H9 (cell line): Measurements from ENCODE around the gene ATRX. TPM values are rescaled to one million over a fixed set of nuclear protein-coding genes. Genes with fewer than 3 reads are reported as not detected.

ENCODE experiments used
- DNase-seq: peaks from one replicate; pipeline ENCODE4 v3.0.0-alpha.2; 2017
- H2AFZ ChIP-seq: one replicate; pipeline ENCODE4 v1.6.1; 2013; ENCODE audit warnings: mild to moderate bottlenecking, low read length, control low read depth, moderate library complexity
- H2AK5ac ChIP-seq: 2 replicates; pipeline ENCODE4 v1.6.1; 2013; ENCODE audit warnings: low read length, control low read depth, mixed read lengths; ENCODE audit not compliant: insufficient read length
- H2BK120ac ChIP-seq: one replicate; pipeline ENCODE4 v1.6.1; 2013; ENCODE audit warnings: low read depth, mild to moderate bottlenecking, low read length, control low read depth, inconsistent platforms; ENCODE audit not compliant: poor library complexity, severe bottlenecking
- H2BK12ac ChIP-seq: 2 replicates; pipeline ENCODE4 v1.6.1; 2013; ENCODE audit warnings: low read length, control low read depth, mixed read lengths, low read depth; ENCODE audit not compliant: insufficient read length
- H2BK15ac ChIP-seq: 2 replicates; pipeline ENCODE4 v1.6.1; 2013; ENCODE audit warnings: low read depth, low read length, control low read depth
- H2BK20ac ChIP-seq: one replicate; pipeline ENCODE4 v1.6.1; 2013; ENCODE audit warnings: low read depth, mild to moderate bottlenecking, low read length, control low read depth, inconsistent platforms; ENCODE audit not compliant: poor library complexity, severe bottlenecking
- H2BK5ac ChIP-seq: 2 replicates; pipeline ENCODE4 v1.6.1; 2013; ENCODE audit warnings: low read length, control low read depth, mixed read lengths; ENCODE audit not compliant: insufficient read length
- H3K14ac ChIP-seq: 2 replicates; pipeline ENCODE4 v1.6.1; 2013; ENCODE audit warnings: low read length, control low read depth; ENCODE audit not compliant: insufficient read depth
- H3K18ac ChIP-seq: 2 replicates; pipeline ENCODE4 v1.6.1; 2013; ENCODE audit warnings: low read depth, mild to moderate bottlenecking, mixed read lengths, low read length, control low read depth; ENCODE audit not compliant: insufficient read length
- H3K23ac ChIP-seq: 2 replicates; pipeline ENCODE4 v1.6.1; 2013; ENCODE audit warnings: low read length, control low read depth, mixed read lengths, low read depth; ENCODE audit not compliant: insufficient read length
- H3K23me2 ChIP-seq: 2 replicates; pipeline ENCODE4 v1.6.1; 2013; ENCODE audit warnings: low read depth, mild to moderate bottlenecking, mixed read lengths, low read length, control low read depth; ENCODE audit not compliant: insufficient read length, poor library complexity, severe bottlenecking
- H3K27ac ChIP-seq: 2 replicates; pipeline ENCODE4 v1.5.1; 2013; ENCODE audit warnings: low read length, control low read depth, mixed read lengths, low read depth; ENCODE audit not compliant: insufficient read length
- H3K27me3 ChIP-seq: 2 replicates; pipeline ENCODE4 v1.6.1; 2013; ENCODE audit warnings: low read length, control low read depth, inconsistent platforms; ENCODE audit not compliant: insufficient read depth
- H3K4ac ChIP-seq: 2 replicates; pipeline ENCODE4 v1.6.1; 2013; ENCODE audit warnings: low read depth, mild to moderate bottlenecking, control low read depth, inconsistent platforms, low read length, moderate library complexity
- H3K4me1 ChIP-seq: 2 replicates; pipeline ENCODE4 v1.6.1; 2013; ENCODE audit warnings: low read length, control low read depth, inconsistent platforms; ENCODE audit not compliant: insufficient read depth
- H3K4me2 ChIP-seq: 2 replicates; pipeline ENCODE4 v1.6.1; 2013; ENCODE audit warnings: low read length, control low read depth, mixed read lengths; ENCODE audit not compliant: insufficient read length, insufficient read depth
- H3K56ac ChIP-seq: 2 replicates; pipeline ENCODE4 v1.6.1; 2013; ENCODE audit warnings: low read depth, mild to moderate bottlenecking, mixed read lengths, low read length, control low read depth; ENCODE audit not compliant: insufficient read length
- H3K79me1 ChIP-seq: 2 replicates; pipeline ENCODE4 v1.6.1; 2013; ENCODE audit warnings: low read depth, mild to moderate bottlenecking, moderate library complexity, low read length, control low read depth, inconsistent platforms; ENCODE audit not compliant: insufficient read depth, poor library complexity, severe bottlenecking
- H3K79me2 ChIP-seq: 2 replicates; pipeline ENCODE4 v1.6.1; 2013; ENCODE audit warnings: low read length, control low read depth, inconsistent platforms; ENCODE audit not compliant: insufficient read depth
- H3K9ac ChIP-seq: 2 replicates; pipeline ENCODE4 v1.6.1; 2013; ENCODE audit warnings: low read length, control low read depth, mixed read lengths; ENCODE audit not compliant: insufficient read length; ENCODE audit errors: extremely low read depth
- H3K9me3 ChIP-seq: one replicate; pipeline ENCODE4 v1.6.1; 2013; ENCODE audit warnings: low read depth, low read length, inconsistent platforms; ENCODE audit not compliant: control insufficient read depth
- H3T11ph ChIP-seq: one replicate; pipeline ENCODE4 v1.6.1; 2013; ENCODE audit warnings: mild to moderate bottlenecking, low read length, control low read depth, inconsistent platforms
- H4K20me1 ChIP-seq: one replicate; pipeline ENCODE4 v1.6.1; 2013; ENCODE audit not compliant: control insufficient read depth, insufficient read length, insufficient read depth
- H4K5ac ChIP-seq: 2 replicates; pipeline ENCODE4 v1.6.1; 2013; ENCODE audit warnings: low read depth, mild to moderate bottlenecking, mixed read lengths, low read length, control low read depth; ENCODE audit not compliant: insufficient read length
- H4K8ac ChIP-seq: replicated peaks from 2 replicates; pipeline ENCODE4 v1.6.1; 2013; ENCODE audit warnings: low read length, control low read depth, mixed read lengths, low read depth; ENCODE audit not compliant: insufficient read length
- H4K91ac ChIP-seq: 2 replicates; pipeline ENCODE4 v1.6.1; 2013; ENCODE audit warnings: low read depth, mild to moderate bottlenecking, moderate library complexity, mixed read lengths, low read length, control low read depth; ENCODE audit not compliant: insufficient read length
- H3K27ac Mint-ChIP-seq, 3 experiments: 2 replicates in 2 of 3; 3 replicates in 1 of 3; pipeline ENCODE4 v1.8.0; 2020 to 2021; ENCODE audit warnings: mixed read lengths in 3 of 3, mild to moderate bottlenecking in 1 of 3, moderate library complexity in 1 of 3
- H3K27me3 Mint-ChIP-seq: 2 replicates; pipeline ENCODE4 v1.8.0; 2021; ENCODE audit warnings: low read depth, mild to moderate bottlenecking, moderate library complexity, mixed read lengths
- H3K36me3 Mint-ChIP-seq, 3 experiments: 2 replicates in 2 of 3; 3 replicates in 1 of 3; pipeline ENCODE4 v1.8.0; 2020 to 2021; ENCODE audit warnings: low read depth in 3 of 3, mixed read lengths in 3 of 3; ENCODE audit not compliant: insufficient read depth in 1 of 3
- H3K4me1 Mint-ChIP-seq, 2 experiments: 2 replicates each; pipeline ENCODE4 v1.8.0; 2020; ENCODE audit warnings: mixed read lengths in 2 of 2
- H3K4me3 Mint-ChIP-seq, 2 experiments: 2 replicates in 1 of 2; 3 replicates in 1 of 2; pipeline ENCODE4 v1.8.0; 2020 to 2021; ENCODE audit warnings: mild to moderate bottlenecking in 2 of 2, mixed read lengths in 2 of 2, moderate library complexity in 1 of 2
- H3K9me3 Mint-ChIP-seq, 2 experiments: 2 replicates in 1 of 2; 3 replicates in 1 of 2; pipeline ENCODE4 v1.8.0; 2020; ENCODE audit warnings: mild to moderate bottlenecking in 2 of 2, mixed read lengths in 2 of 2, moderate library complexity in 1 of 2
- WGBS: extraction: QIAGEN DNeasy Blood & Tissue Kit; methylation state at CpG from one replicate; pipeline ENCODE4 v1.1.7; 2013; ENCODE audit warnings: missing lambda C conversion rate, low lambda C conversion rate, mixed read lengths; ENCODE audit not compliant: insufficient read length; ENCODE audit errors: extremely low coverage; 5-methylcytosine and 5-hydroxymethylcytosine counted together
- total RNA-seq: library from RNA; stranded (reverse); gene quantifications from 2 replicates; pipeline ENCODE4 v1.2.1, GENCODE V29; 2021
- TF ChIP-seq, protein P1 (sequence below): fragments of 200-600 bp; sonication (generic); conservative IDR thresholded peaks from 3 replicates; pipeline ENCODE4 v1.8.0; 2021; ENCODE audit warnings: antibody characterized with exemption, mild to moderate bottlenecking

ATRX gene
- total RNA-seq, 1 experiment from 2014 or later, result 76.0 TPM

DNA sequence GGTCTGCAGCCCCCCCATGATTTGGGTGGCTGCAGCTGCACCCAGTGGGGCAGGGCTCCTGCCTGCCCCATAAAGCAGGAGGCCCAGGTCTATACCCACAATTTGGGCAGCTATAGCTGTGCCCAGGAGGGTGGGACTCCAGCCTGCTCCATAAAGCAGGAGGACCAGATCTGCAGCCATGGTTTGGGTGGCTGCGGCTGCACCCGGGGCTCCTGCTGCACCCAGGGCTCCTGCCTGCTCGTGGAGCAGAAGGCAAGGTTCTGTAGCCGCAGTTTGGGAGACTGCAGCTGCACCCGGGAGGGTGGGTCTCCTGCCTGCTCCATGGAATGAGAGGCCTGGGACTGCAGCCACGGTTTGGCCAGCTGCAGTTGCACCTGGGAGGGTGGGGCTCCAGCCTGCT is 81.1 kb downstream of the ATRX start:
- H3K27ac ChIP-seq, result no peak overlapping the region
- no peak overlapping the region for H2BK20ac ChIP-seq
- Mint-ChIP-seq H3K27me3 (no peaks in the 10 kb centered on the region), H3K4me3 (no peak overlapping the region), H3K9me3 (peaks cover 40 to 51% of the 10 kb centered on the region in 2 experiments), H3K4me1 (no peaks in the 10 kb centered on the region), H3K36me3 (peaks cover 5 to 33% (median 9%) of the 10 kb centered on the region in 3 experiments; a peak in 5 of 7 replicates), H3K27ac (no peak overlapping the region)
- H4K5ac ChIP-seq, result no peak overlapping the region
- H3K79me1 ChIP-seq, result peaks cover 2% of the 10 kb centered on the region
- no peak overlapping the region for H2BK120ac ChIP-seq
- H3K27me3 ChIP-seq, result no peaks in the 10 kb centered on the region
- H3K23ac ChIP-seq, result no peak overlapping the region
- H4K20me1 ChIP-seq, result no peaks in the 10 kb centered on the region
- H3K14ac ChIP-seq, result no peak overlapping the region
- H3K56ac ChIP-seq, result no peak overlapping the region
- H3K79me2 ChIP-seq, result no peaks in the 10 kb centered on the region; the same call in 1 of the 2 replicates
- H2BK5ac ChIP-seq, result no peak overlapping the region
- H2BK12ac ChIP-seq, result no peak overlapping the region
- no peak overlapping the region for H2BK15ac ChIP-seq
- H3K9ac ChIP-seq, result no peak overlapping the region
- DNase-seq, result no peak
- no CpG with 5 or more reads among the region's 6 CpGs for WGBS
- no peak overlapping the region for H3K4me2 ChIP-seq
- H2AFZ ChIP-seq, result no peak overlapping the region
- H3K9me3 ChIP-seq, result peaks cover 5% of the 10 kb centered on the region
- H3K23me2 ChIP-seq, result no peaks in the 10 kb centered on the region
- H4K91ac ChIP-seq, result no peak overlapping the region
- no peak overlapping the region for H3K18ac ChIP-seq
- H2AK5ac ChIP-seq, result no peak overlapping the region
- no peak overlapping the region for H3K4ac ChIP-seq
- TF ChIP-seq, protein P1, sequence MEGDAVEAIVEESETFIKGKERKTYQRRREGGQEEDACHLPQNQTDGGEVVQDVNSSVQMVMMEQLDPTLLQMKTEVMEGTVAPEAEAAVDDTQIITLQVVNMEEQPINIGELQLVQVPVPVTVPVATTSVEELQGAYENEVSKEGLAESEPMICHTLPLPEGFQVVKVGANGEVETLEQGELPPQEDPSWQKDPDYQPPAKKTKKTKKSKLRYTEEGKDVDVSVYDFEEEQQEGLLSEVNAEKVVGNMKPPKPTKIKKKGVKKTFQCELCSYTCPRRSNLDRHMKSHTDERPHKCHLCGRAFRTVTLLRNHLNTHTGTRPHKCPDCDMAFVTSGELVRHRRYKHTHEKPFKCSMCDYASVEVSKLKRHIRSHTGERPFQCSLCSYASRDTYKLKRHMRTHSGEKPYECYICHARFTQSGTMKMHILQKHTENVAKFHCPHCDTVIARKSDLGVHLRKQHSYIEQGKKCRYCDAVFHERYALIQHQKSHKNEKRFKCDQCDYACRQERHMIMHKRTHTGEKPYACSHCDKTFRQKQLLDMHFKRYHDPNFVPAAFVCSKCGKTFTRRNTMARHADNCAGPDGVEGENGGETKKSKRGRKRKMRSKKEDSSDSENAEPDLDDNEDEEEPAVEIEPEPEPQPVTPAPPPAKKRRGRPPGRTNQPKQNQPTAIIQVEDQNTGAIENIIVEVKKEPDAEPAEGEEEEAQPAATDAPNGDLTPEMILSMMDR, result no peak
- no peak overlapping the region for H4K8ac ChIP-seq
- no peaks in the 10 kb centered on the region for H3K4me1 ChIP-seq
- no peak overlapping the region for H3T11ph ChIP-seq
